22Rv1 (cell line): ENCODE data around the gene OOSP4B.
"Not testable (repeated sequence)": the region's sequence is repeated elsewhere in the genome, so short reads cannot be mapped to it uniquely, and the experiment has no call there.

Experiments
- ZFX ChIP-seq: fragments of 450-650 bp; IDR thresholded peaks from 2 replicates; pipeline ENCODE4 v1.6.1; 2017; ENCODE audit warnings: antibody characterized with exemption, borderline replicate concordance
- TF ChIP-seq, protein P1 (sequence below): fragments of 450-650 bp; IDR thresholded peaks from 2 replicates; pipeline ENCODE4 v1.5.1; 2017; ENCODE audit warnings: mild to moderate bottlenecking

DNA sequence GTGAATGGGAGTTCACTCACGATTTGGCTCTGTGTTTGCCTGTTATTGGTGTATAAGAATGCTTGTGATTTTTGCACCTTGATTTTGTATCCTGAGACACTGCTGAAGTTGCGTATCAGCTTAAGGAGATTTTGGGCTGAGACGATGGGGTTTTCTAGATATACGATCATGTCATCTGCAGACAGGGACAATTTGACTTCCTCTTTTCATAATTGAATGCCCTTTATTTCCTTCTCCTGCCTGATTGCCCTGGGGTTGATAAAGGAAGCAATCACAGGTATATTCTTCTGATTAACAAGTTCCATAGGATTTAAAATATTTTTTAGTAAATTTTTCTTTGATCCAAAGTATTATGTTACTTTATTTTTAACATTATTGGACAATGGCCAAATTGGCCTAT is 34.9 kb upstream of the OOSP4B start:
- TF ChIP-seq, protein P1, sequence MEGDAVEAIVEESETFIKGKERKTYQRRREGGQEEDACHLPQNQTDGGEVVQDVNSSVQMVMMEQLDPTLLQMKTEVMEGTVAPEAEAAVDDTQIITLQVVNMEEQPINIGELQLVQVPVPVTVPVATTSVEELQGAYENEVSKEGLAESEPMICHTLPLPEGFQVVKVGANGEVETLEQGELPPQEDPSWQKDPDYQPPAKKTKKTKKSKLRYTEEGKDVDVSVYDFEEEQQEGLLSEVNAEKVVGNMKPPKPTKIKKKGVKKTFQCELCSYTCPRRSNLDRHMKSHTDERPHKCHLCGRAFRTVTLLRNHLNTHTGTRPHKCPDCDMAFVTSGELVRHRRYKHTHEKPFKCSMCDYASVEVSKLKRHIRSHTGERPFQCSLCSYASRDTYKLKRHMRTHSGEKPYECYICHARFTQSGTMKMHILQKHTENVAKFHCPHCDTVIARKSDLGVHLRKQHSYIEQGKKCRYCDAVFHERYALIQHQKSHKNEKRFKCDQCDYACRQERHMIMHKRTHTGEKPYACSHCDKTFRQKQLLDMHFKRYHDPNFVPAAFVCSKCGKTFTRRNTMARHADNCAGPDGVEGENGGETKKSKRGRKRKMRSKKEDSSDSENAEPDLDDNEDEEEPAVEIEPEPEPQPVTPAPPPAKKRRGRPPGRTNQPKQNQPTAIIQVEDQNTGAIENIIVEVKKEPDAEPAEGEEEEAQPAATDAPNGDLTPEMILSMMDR = not testable (repeated sequence)
- not testable (repeated sequence) for TF ChIP-seq ZFX
